PC-3 (cell line): ENCODE results near the gene ELOVL5.

Source experiments
- CTCF ChIP-seq: fragments of 300-600 bp; sonication (generic); conservative IDR thresholded peaks from 2 replicates; pipeline ENCODE4 v1.5.1; 2017; ENCODE audit warnings: antibody characterized with exemption, low read depth, mild to moderate bottlenecking, low read length
- EZH2 ChIP-seq: fragments of 300-600 bp; sonication (generic); IDR thresholded peaks from one replicate; pipeline ENCODE4 v1.6.1; 2017; ENCODE audit warnings: antibody characterized with exemption, mild to moderate bottlenecking, low read length; ENCODE audit not compliant: unreplicated experiment
- EZH2phosphoT487 ChIP-seq: fragments of 300-600 bp; sonication (generic); IDR thresholded peaks from 2 replicates; pipeline ENCODE4 v1.6.1; 2018; ENCODE audit warnings: mild to moderate bottlenecking, antibody characterized with exemption, low read length, borderline replicate concordance

DNA sequence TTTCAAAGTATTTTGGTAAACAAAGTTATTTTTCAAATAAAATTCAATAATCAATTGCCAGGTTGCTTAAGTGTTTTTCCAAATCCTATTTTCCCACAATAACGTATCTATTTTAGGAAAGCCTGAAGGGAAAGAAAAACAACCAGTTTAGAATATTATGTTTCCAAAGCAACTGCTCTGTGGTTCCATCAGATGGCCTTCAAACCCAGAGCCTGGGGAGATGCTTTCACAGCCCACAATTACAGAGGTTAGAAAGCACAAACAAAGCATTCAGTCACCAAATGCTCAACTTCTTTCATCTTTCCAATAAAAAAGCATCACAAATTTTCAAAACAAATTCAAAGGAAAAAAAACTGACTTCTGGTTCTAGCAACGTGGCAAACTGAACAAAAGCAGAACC is 66.0 kb downstream of the ELOVL5 start:
- TF ChIP-seq CTCF, result no peak
- TF ChIP-seq EZH2, result no peak
- no peak for TF ChIP-seq EZH2phosphoT487
